NK-92 (cell line): ENCODE results near the gene DHRS7B.

Experiments
- DNase-seq: peaks from one replicate; lab custom pipeline; 2025; ENCODE audit not compliant: unreplicated experiment; lab: John Stamatoyannopoulos, UW

Gene DHRS7B

DNA sequence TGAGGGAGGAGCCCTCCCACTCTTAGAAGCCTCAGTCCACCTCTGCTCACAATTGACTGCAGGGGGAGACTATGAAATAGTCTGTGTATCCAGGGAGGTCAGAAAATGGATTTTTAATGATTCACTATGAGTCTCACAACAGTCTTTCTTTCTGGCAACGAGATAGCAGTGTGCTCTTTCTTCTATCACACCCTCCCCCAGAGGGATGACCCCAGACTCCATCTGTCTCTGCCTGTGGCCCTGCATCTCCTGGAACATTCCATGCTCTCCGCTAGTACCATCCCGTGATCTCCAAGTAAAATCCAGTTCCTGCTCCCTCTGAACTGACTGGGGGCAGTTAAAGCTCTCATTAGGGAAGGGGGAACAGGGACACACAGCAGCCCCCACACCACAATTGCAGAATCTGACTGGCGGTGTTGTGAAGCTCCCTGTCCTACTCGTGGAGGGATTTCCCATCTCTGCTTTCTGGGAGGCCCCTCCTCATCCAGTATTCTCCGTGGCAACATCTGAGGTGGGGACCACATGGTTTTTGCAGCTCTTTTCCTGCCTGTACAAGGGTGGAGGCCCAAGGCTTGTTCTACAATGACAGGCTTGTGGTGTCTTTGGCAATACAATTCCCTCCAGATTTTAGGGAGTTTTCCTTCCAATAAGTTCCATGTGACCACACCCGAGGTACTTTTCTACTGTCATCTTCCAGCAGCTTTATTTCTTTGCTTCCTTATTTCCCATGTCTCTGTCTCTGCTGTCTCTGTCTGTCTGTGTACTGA, 107.0 kb downstream of the DHRS7B start:
- no peak for DNase-seq

DNA sequence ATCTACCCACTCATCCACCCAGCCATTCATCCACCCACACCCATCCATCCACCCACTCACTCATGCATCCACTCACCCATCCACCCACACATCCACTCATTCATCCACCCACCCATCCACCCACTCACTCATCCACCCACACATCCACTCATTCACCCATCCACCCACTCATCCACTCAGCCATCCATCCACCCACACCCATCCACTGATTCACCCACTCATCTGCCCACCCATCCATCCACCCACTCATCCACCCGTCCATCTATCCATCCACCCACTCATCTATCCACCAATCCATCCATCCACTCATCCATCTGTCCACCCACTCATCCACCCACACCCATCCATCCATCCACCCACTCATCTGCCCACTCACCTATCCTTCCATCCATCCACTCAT, 109.2 kb downstream of the DHRS7B start:
- no peak for DNase-seq

DNA sequence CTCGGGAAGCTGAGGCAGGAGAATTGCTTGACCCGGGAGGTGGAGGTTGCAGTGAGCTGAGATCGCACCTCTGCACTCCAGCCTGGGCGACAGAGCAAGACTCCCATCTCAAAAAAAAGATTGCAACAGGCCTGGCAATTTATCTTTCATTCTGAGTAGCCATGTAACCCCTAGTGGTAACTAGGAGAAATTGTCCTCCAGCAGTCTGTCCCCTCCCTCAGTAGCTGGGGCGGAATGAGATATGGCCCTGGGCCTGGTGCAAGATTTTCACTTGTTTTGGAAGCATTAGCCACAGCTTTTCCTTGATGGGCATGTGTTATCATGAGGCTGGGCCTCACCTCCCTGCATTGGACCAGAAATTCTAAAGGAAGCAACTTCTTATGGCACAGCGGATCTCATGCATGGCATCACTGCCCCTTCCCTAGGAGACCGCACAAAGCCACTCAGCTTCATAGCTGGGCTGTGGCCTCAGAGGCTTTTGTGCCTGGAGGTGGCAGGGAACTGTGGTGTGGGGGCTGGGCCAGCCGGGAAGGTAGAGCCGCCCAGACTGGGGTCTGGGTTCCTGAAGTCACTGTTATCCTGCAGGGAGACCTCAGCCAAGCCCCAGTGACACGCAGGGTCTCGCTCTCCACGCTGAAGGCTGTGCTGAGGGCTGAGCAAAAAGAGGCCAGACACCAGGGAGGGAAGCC, 113.1 kb downstream of the DHRS7B start:
- no peak for DNase-seq

DNA sequence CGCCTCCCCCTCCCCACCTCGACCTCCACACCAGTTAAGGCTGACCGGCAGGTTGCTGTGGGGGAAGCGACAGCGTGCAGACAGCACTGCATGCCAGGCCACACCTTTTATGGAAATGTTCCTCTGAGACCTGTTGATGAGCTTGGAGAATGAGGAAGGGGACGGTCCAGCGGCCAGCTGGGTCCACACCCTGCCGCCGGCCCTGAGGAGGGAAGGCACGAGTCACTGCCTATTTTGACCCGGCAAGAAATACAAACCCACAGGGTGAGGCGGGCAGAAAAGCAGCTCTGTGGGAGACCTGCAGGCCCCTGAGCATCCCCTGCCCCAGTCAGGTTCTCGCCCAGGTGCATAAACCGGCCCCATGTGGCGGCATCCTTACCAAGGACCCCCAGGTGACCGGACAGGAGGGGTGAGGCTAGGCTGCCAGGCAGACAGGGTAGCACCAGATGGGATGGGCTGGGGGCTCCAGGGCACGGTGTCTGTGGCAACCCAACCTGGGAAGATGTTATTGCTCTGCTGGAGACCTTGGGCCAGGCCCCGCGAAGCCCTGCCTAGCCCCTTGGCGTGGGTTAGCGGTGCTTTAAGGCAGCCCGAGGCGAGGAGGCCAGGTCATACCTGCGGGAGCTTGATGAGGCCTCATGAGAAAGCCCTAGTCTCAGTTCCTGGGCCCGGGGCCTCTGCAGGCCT, 113.7 kb downstream of the DHRS7B start:
- DNase-seq: no peak
